MM.1S (cell line): ENCODE data around the gene BRICD5.
"Not testable (repeated sequence)": the region's sequence is repeated elsewhere in the genome, so short reads cannot be mapped to it uniquely, and the experiment has no call there.

Source experiments
- CTCF ChIP-seq: fragments of 300-600 bp; sonication (generic); IDR thresholded peaks from 2 replicates; pipeline ENCODE4 v1.5.1; 2016; ENCODE audit warnings: antibody characterized with exemption, low read length, mixed read lengths
- EZH2 ChIP-seq: fragments of 300-600 bp; sonication (generic); optimal IDR thresholded peaks from 2 replicates; pipeline ENCODE3; 2017; ENCODE audit warnings: low read depth, mild to moderate bottlenecking, antibody characterized with exemption, low read length, mixed read lengths
- EZH2phosphoT487 ChIP-seq: fragments of 300-600 bp; sonication (generic); IDR thresholded peaks from 2 replicates; pipeline ENCODE4 v1.6.1; 2018; ENCODE audit warnings: antibody characterized with exemption, low read length

- TF ChIP-seq EZH2, CTCF, EZH2phosphoT487: not testable (repeated sequence)
These were observed 47.9 kb upstream of the BRICD5 start for GRCh38 chr16:2258530-2258929.
